NK-92 treated with Interleukin-12 subunit alpha and Interleukin-12 subunit beta, amount 100 ng/mL, for 24 hours (cell line): Measurements from ENCODE around the gene HOXB1.

Experiments
- DNase-seq: peaks from one replicate; lab custom pipeline; 2025; lab: John Stamatoyannopoulos, UW

Gene HOXB1

DNA sequence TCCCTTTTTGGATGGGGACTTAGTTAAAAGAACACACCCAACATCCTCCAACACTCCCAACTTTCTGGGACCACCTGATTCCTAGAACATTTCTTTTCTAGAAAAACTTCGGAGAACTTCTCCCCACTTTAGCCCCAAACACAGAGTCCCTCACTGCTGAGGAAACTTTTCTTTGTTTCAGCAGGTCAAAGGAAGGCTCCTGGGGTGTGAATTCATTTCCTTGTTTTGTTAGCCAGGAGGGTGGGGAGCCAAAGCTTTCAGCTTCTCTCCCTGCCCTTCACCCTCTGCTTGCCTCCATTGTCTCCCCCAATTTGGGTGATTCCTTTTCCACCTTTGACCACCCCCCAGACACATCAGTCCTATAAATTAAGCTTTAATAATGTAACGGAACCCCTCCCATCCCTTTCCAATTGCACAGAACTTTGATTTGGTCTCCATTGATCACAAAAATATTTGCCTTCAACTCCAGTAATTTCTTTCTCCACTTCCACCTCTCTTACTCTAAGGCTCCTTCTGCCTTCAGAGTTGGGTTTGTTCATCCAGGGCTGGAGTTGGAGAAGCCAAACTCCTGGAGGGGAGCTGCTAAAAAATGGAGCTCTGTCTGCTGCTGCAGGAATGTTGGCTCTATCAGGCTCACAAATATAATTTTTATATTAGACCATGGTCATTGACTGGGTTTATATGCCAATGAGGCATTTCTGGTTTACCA lies 37.0 kb upstream of the HOXB1 start:
- DNase-seq = no peak

DNA sequence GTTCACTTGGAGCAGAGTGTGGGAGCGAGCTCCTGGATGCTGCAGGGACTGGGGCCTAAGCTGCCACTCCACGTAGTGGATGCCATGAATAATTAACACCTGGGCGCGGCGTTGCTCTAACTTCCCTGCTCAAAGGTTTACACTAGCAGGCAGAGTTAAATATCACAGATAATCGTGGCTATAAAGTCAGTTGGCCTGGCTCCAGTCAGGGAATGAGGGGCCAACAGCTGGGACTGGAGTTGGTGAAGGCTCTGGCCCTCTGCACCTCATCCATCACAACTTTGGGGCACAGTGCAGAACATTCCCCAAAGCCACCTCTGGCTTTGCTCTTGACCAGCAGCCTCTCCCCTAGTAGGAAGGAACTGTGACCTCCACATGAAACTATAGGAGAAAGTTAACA lies 36.4 kb upstream of the HOXB1 start:
- DNase-seq = no peak

DNA sequence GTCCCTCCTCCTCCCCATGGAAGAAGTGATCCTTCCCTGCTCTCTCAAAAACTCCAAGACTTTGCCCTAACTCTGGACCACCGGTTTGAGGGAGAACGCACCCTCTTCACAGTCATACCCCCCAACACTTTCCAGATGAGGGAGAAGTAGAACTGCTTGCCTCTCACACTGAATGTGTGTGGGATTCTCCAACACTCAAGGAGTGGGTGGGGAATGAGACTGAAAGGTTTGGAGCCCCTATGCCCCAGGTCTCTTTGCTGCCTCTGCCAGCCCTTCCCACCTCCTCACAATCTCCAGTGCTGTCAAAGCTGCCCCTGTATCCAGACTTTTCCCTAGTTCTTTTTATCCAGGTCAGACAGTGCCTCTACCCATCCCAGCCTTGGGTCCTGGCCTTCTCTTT lies 35.9 kb upstream of the HOXB1 start:
- DNase-seq = no peak

DNA sequence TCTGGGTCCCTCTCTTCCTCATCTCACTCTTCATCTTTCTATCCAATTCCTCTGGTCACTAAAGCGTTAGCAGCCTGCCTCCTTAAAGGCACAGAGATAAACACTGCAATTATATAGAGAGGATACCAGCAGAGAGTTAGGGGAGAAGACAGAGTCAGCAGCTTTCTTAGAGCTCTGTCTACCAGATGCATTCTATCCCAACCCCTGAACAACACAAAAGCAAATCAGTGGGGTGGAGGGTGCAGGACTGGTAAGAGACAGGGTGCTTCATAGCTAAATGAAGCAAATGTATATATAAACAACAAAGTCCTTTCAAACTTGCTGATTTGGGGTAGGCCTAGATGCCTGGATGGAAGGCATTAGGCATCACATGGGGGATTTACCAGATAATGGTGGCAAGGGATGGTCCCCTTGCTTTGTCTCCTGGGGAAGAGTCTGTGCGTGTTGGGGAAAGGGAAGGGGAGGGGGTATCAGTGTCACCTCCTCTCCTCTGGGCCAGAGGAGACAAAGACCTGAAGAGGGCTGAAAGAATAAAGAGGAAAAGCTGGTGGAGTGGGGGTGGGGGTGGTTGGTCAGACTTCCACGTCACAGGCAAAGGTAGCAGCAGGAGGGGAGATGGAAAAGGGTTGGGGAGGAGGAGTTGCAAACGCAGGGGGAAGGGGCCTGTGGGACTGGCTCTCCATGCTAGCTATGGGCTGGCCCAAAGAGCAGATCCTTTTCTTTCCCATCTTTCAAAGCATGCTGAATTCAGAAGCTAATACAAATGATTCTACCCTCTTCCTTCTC lies 35.3 kb upstream of the HOXB1 start:
- DNase-seq = no peak

- DNase-seq = no peak
Observed at GRCh38 chr17:48565022-48565554, 34.3 kb upstream of the HOXB1 start.

GRCh38 chr17:48564188-48565021 lies 33.6 kb upstream of the HOXB1 start:
- DNase-seq = no peak

DNA sequence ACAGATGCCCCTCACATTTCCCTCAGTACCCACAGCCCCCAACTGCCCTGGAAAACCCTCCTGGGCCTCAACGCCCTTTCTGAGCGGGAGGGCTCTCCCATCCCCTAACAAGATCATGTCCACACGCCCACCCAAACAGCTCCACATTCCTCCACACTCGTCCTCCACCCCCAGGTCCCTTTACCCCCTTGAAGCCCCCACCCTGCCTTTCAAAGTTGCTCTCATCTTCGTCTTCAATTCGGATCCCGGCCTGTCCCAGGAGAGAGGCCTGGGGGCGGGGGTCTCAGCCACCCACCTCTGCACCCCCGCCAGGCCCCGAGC lies 33.0 kb upstream of the HOXB1 start:
- no peak for DNase-seq

DNA sequence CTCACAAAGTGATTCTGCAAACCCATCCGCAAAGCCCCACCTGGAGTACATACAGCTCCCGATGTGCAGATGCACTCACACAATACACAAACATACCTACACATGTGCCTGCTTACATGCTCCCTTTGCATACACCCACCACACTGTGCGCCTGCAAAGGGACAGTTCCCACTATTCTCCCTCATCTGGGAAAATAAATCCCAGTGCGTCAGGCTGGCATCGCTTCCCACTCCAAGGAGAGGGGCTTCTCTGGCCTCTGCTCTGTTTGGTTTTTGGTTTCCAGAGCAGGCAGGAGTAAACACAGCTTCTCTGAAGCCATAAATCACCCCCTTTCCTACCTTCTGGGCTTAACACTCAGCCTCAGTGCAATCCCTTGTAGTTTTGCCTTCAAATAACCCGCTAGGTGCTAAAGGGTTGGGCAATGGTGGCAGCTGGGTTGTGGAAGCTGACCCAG lies 32.6 kb upstream of the HOXB1 start:
- no peak for DNase-seq

GRCh38 chr17:48562934-48563333 lies 32.1 kb upstream of the HOXB1 start:
- no peak for DNase-seq

GRCh38 chr17:48561884-48562810 lies 31.3 kb upstream of the HOXB1 start:
- no peak for DNase-seq

- DNase-seq = no peak
Observed at GRCh38 chr17:48559840-48560817, 29.3 kb upstream of the HOXB1 start.

GRCh38 chr17:48559122-48559839 lies 28.5 kb upstream of the HOXB1 start:
- DNase-seq = no peak

GRCh38 chr17:48558831-48559121 lies 28.0 kb upstream of the HOXB1 start:
- no peak for DNase-seq

DNA sequence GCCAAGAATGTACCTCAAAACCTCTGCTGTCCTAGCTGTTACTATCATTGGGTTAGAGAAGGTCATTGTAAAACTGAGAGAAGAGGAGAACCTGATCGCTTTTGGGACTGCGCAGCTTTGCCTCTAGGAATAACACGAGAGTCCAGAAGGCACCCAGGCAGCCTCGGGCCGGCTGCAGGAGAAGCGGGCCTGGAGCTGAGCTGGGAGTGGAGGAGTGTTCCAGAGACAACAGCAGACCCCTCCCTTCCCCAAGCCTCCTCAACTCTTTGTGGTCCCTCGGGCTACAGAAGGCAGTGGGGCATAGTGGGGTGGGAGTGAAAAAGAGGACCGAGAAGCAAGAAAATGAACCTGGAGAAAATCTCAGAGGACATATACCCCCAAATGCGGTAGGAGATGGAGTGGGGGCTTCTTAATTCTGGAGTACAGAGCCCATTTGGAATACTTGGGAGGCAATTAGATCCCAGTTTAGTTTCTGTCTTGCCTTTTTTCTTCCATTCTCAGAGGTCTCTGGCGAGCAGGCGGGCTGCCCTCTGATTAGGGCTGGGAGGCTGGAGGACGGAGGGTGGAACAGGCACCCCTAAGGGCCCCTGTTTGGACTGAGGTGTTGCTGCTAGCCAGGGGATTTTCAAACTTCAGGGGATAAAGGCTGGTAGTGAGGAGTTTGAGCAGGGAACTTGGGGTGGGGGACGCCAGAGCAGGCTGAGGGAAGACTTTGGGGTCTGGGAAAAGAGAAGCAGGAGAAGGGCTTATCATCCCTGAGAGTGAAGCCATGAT lies 27.4 kb upstream of the HOXB1 start:
- no peak for DNase-seq

DNA sequence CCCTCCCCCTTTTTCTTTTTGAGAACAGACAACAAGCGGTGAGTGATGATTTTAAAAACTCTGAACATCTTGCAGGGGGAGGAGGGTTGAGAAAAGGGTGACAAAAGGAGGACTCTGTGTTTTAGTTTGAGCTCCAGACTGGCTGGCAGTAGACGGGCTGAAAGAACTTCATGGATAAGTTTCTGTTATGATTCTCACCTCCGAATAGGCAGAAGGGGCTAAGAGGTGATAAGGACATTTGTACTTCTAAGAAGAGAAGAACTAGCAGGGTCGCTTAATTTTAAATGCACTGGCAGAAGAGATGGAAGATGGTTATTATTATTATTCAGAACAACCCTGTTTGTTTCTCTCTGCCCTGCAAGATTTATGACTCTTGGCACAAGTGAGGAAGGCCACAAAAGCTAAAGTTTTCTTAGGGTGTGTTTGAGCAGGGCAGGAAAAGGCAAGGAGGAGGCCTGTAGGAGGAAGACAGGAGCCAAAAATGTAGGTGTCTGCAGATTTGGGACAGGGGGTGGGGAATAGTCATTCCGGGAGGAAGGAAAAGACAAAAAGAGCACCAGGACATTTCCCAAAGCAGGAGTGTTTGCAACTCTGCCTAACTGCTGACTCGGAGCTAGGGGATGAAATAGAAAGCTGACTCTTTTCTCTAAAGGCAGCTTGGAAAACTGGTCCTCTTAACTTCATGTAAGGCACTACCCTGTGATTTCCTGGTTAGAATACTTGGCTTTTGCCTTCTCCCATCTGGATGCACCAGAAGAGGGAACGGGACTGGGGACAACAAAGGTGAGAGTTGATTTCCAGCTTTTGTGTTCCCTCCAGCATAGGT lies 26.0 kb upstream of the HOXB1 start:
- DNase-seq = no peak

GRCh38 chr17:48556229-48556575 lies 25.4 kb upstream of the HOXB1 start:
- DNase-seq = no peak

GRCh38 chr17:48555258-48556228 lies 24.7 kb upstream of the HOXB1 start:
- no peak for DNase-seq
